ENCODE data around the gene PRKCA.

PRKCA gene

GRCh38 chr17:66654106-66654740 lies 351.8 kb downstream of the PRKCA start:
- H3K27me3 ChIP-seq (ENCODE audit: insufficient read depth, low read length) = no peaks in the 10 kb centered on the region
- H2AFZ ChIP-seq (ENCODE audit: low read depth, low read length) = no peak overlapping the region
- H3K4me1 ChIP-seq (ENCODE audit: insufficient read depth, low read length) = peaks cover 18% of the 10 kb centered on the region
- no peak overlapping the region for H3K4me3 ChIP-seq (ENCODE audit: low read length)
- no peaks in the 10 kb centered on the region for H3K9me3 ChIP-seq (ENCODE audit: low read length)
- no peaks in the 10 kb centered on the region for H3K36me3 ChIP-seq (ENCODE audit: insufficient read depth, low read length)

DNA sequence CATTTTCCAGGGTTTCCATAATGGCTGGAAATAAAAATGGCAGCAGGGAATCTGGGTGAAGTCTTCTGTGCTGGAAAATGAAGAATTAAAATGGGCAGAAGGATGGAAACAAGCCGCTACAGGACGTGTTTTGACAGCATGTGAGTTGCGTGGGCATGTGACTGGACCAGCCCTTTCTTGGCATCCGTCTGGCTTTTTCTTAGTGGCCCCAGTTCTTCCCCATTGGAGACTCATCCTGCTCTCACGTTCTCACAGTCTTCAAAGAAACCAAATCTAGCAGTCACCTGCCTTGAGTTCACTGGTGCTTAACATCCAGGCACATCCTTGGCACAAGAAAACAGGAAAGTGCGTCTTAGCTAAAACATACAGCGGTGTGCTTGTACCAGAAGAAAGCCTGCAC lies 352.4 kb downstream of the PRKCA start:
- H2AFZ ChIP-seq (ENCODE audit: low read depth, low read length) = no peak overlapping the region
- H3K9me3 ChIP-seq (ENCODE audit: low read length) = no peaks in the 10 kb centered on the region
- no peaks in the 10 kb centered on the region for H3K36me3 ChIP-seq (ENCODE audit: insufficient read depth, low read length)
- H3K4me3 ChIP-seq (ENCODE audit: low read length) = no peak overlapping the region
- H3K4me1 ChIP-seq (ENCODE audit: insufficient read depth, low read length) = peaks cover 18% of the 10 kb centered on the region
- no peaks in the 10 kb centered on the region for H3K27me3 ChIP-seq (ENCODE audit: insufficient read depth, low read length)

- Histone ChIP-seq H3K9me3 (ENCODE audit: low read length) (no peaks in the 10 kb centered on the region), H3K27me3 (ENCODE audit: insufficient read depth, low read length) (no peaks in the 10 kb centered on the region), H3K36me3 (ENCODE audit: insufficient read depth, low read length) (no peaks in the 10 kb centered on the region), H2AFZ (ENCODE audit: low read depth, low read length) (no peak overlapping the region), H3K4me3 (ENCODE audit: low read length) (no peak overlapping the region), H3K4me1 (ENCODE audit: insufficient read depth, low read length) (peaks cover 18% of the 10 kb centered on the region)
Observed at GRCh38 chr17:66655461-66655860, 353.0 kb downstream of the PRKCA start.

GRCh38 chr17:66655861-66656260 lies 353.4 kb downstream of the PRKCA start:
- Histone ChIP-seq H3K36me3 (ENCODE audit: insufficient read depth, low read length) (no peaks in the 10 kb centered on the region), H3K9me3 (ENCODE audit: low read length) (no peaks in the 10 kb centered on the region), H3K4me3 (ENCODE audit: low read length) (no peak overlapping the region), H3K4me1 (ENCODE audit: insufficient read depth, low read length) (peaks cover 18% of the 10 kb centered on the region), H2AFZ (ENCODE audit: low read depth, low read length) (no peak overlapping the region), H3K27me3 (ENCODE audit: insufficient read depth, low read length) (no peaks in the 10 kb centered on the region)

GRCh38 chr17:66661411-66662256 lies 359.2 kb downstream of the PRKCA start:
- Histone ChIP-seq H2AFZ (ENCODE audit: low read depth, low read length) (no peak overlapping the region), H3K9me3 (ENCODE audit: low read length) (no peaks in the 10 kb centered on the region), H3K36me3 (ENCODE audit: insufficient read depth, low read length) (no peaks in the 10 kb centered on the region), H3K27me3 (ENCODE audit: insufficient read depth, low read length) (no peaks in the 10 kb centered on the region), H3K4me1 (ENCODE audit: insufficient read depth, low read length) (peaks cover 6% of the 10 kb centered on the region), H3K4me3 (ENCODE audit: low read length) (no peak overlapping the region)

DNA sequence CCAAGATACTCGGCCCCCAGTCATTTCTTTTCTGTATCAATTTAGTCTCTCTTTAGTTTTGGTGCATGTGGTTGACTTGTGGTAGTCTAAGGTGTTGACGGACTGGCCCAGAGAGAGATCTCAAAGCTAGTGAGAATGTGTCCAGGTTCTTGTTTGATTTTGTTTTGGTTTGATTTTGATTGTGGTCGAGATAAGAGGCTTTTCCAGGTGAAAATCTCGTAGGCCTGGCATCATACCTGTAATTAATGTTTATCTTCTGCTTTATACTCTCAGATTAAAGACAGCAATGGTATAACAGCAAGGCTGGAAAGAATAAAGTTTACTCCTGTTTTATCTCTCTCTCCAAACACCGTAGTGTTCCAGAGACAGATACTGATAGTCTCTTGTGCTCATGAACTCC lies 360.1 kb downstream of the PRKCA start:
- no peak overlapping the region for H3K4me3 ChIP-seq (ENCODE audit: low read length)
- H3K9me3 ChIP-seq (ENCODE audit: low read length) = no peaks in the 10 kb centered on the region
- H3K27me3 ChIP-seq (ENCODE audit: insufficient read depth, low read length) = no peaks in the 10 kb centered on the region
- H3K4me1 ChIP-seq (ENCODE audit: insufficient read depth, low read length) = no peaks in the 10 kb centered on the region
- H3K36me3 ChIP-seq (ENCODE audit: insufficient read depth, low read length) = no peaks in the 10 kb centered on the region
- H2AFZ ChIP-seq (ENCODE audit: low read depth, low read length) = no peak overlapping the region

GRCh38 chr17:66663041-66663606 lies 360.7 kb downstream of the PRKCA start:
- Histone ChIP-seq H3K36me3 (ENCODE audit: insufficient read depth, low read length) (no peaks in the 10 kb centered on the region), H3K9me3 (ENCODE audit: low read length) (peaks cover 1% of the 10 kb centered on the region), H3K4me1 (ENCODE audit: insufficient read depth, low read length) (no peaks in the 10 kb centered on the region), H3K27me3 (ENCODE audit: insufficient read depth, low read length) (no peaks in the 10 kb centered on the region), H2AFZ (ENCODE audit: low read depth, low read length) (no peak overlapping the region), H3K4me3 (ENCODE audit: low read length) (no peak overlapping the region)

DNA sequence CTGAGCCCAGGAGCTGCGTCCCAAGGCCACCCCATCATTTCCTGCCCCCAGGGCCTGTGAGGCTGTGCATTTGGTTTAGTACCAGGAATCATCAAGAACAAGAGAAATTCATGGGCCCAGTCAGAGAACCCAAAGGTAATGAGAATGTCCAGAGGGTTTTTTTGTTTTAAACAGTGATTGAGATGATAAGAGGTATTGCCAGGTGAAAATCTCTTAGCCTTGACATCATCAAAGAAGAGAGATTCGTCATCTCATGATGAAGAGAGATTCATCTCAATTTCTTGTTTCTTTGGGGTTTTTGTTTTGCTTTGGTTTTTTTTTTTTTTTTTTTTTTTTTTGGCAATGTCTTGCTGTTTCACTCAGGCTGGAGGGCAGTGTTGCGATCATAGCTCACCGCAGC lies 361.9 kb downstream of the PRKCA start:
- no peak overlapping the region for H3K4me3 ChIP-seq (ENCODE audit: low read length)
- H3K27me3 ChIP-seq (ENCODE audit: insufficient read depth, low read length) = no peaks in the 10 kb centered on the region
- no peak overlapping the region for H2AFZ ChIP-seq (ENCODE audit: low read depth, low read length)
- no peaks in the 10 kb centered on the region for H3K36me3 ChIP-seq (ENCODE audit: insufficient read depth, low read length)
- peaks cover 4% of the 10 kb centered on the region for H3K9me3 ChIP-seq (ENCODE audit: low read length)
- no peaks in the 10 kb centered on the region for H3K4me1 ChIP-seq (ENCODE audit: insufficient read depth, low read length)

- Histone ChIP-seq H3K4me1 (ENCODE audit: insufficient read depth, low read length) (no peaks in the 10 kb centered on the region), H3K9me3 (ENCODE audit: low read length) (peaks cover 4% of the 10 kb centered on the region), H3K4me3 (ENCODE audit: low read length) (no peak overlapping the region), H2AFZ (ENCODE audit: low read depth, low read length) (no peak overlapping the region), H3K27me3 (ENCODE audit: insufficient read depth, low read length) (no peaks in the 10 kb centered on the region), H3K36me3 (ENCODE audit: insufficient read depth, low read length) (no peaks in the 10 kb centered on the region)
Observed at GRCh38 chr17:66665194-66665593, 362.8 kb downstream of the PRKCA start.

- H3K4me3 ChIP-seq (ENCODE audit: low read length) = no peak overlapping the region
- no peak overlapping the region for H2AFZ ChIP-seq (ENCODE audit: low read depth, low read length)
- no peaks in the 10 kb centered on the region for H3K36me3 ChIP-seq (ENCODE audit: insufficient read depth, low read length)
- H3K27me3 ChIP-seq (ENCODE audit: insufficient read depth, low read length) = no peaks in the 10 kb centered on the region
- peaks cover 4% of the 10 kb centered on the region for H3K9me3 ChIP-seq (ENCODE audit: low read length)
- no peaks in the 10 kb centered on the region for H3K4me1 ChIP-seq (ENCODE audit: insufficient read depth, low read length)
Observed at GRCh38 chr17:66667090-66667489, 364.7 kb downstream of the PRKCA start.

DNA sequence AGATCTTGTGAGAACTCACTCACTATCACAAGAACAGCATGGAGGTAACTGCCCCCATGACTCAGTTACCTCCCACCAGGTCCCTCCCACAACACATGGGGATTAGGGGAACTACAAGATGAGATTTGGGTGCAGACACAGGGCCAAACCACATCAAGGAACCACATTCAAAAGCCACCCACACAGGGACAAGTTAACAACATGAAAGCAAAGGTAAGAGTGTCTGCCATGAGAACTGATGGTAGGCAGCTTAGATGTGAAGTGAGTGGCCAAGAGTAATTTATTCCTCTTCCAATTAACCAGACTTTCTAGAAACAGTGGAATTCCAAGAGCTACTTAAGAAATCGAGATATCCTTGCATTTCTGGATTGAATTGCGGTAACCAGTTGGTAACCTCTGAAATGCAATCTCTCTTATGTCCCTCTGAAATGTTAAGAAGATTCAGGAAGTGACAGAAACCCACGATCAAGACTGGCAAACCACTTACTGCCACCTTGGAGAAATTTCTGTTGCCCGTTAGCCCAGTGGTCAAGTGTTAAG lies 365.1 kb downstream of the PRKCA start:
- H2AFZ ChIP-seq (ENCODE audit: low read depth, low read length) = no peak overlapping the region
- no peak overlapping the region for H3K4me3 ChIP-seq (ENCODE audit: low read length)
- H3K9me3 ChIP-seq (ENCODE audit: low read length) = peaks cover 4% of the 10 kb centered on the region
- H3K36me3 ChIP-seq (ENCODE audit: insufficient read depth, low read length) = no peaks in the 10 kb centered on the region
- no peaks in the 10 kb centered on the region for H3K27me3 ChIP-seq (ENCODE audit: insufficient read depth, low read length)
- H3K4me1 ChIP-seq (ENCODE audit: insufficient read depth, low read length) = no peaks in the 10 kb centered on the region

GRCh38 chr17:66670206-66670605 lies 367.8 kb downstream of the PRKCA start:
- H3K4me3 ChIP-seq (ENCODE audit: low read length) = no peak overlapping the region
- no peaks in the 10 kb centered on the region for H3K27me3 ChIP-seq (ENCODE audit: insufficient read depth, low read length)
- H2AFZ ChIP-seq (ENCODE audit: low read depth, low read length) = no peak overlapping the region
- no peaks in the 10 kb centered on the region for H3K36me3 ChIP-seq (ENCODE audit: insufficient read depth, low read length)
- peaks cover 4% of the 10 kb centered on the region for H3K9me3 ChIP-seq (ENCODE audit: low read length)
- no peaks in the 10 kb centered on the region for H3K4me1 ChIP-seq (ENCODE audit: insufficient read depth, low read length)

DNA sequence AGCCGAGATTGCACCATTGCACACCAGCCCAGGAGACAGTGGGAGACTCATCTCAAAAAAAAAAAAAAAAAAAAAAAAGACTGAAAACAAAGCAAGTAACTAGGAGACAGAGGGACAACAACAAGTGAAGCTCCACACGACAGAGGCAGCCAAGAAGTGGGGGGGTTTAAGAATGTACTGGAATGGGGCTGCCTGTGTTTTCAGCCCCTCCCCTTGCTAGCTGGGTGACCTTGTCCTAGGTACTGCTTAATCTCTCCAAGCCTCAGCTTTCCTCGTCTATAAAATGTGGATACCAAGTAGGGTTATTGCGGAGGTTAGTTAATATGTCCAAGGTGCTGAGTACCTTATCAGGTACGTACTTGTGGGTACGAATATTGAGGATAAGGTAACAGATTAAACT lies 368.7 kb downstream of the PRKCA start:
- Histone ChIP-seq H3K36me3 (ENCODE audit: insufficient read depth, low read length) (no peaks in the 10 kb centered on the region), H3K27me3 (ENCODE audit: insufficient read depth, low read length) (no peaks in the 10 kb centered on the region), H3K4me3 (ENCODE audit: low read length) (no peak overlapping the region), H2AFZ (ENCODE audit: low read depth, low read length) (no peak overlapping the region), H3K9me3 (ENCODE audit: low read length) (peaks cover 4% of the 10 kb centered on the region), H3K4me1 (ENCODE audit: insufficient read depth, low read length) (no peaks in the 10 kb centered on the region)

Data from neuron (in vitro differentiated cells).